CD4-positive, CD25-positive, alpha-beta regulatory T cell (primary cell): ENCODE measurements around the gene RCN2. TPM values are rescaled to one million over a fixed set of nuclear protein-coding genes. Genes with fewer than 3 reads are reported as not detected.
A peak's percentile ranks its signal among the peaks of the same experiment; 100 is the strongest.
"Not testable (repeated sequence)": the region's sequence is repeated elsewhere in the genome, so short reads cannot be mapped to it uniquely, and the experiment has no call there.

ENCODE experiments used
- ATAC-seq, 2 donors: fragments of 150-1000 bp; cut with Tn5 transposase; one replicate each; pipeline ENCODE4 v1.10.0; 2021; ENCODE audit warnings: low read depth in 2 of 2, moderate number of reproducible peaks in 2 of 2, moderate library complexity in 1 of 2
- DNase-seq, 3 donors: peaks; one replicate each; pipeline versions ENCODE4 v3.0.0 to v3.0.0-alpha.2; 2012 to 2022; ENCODE audit warnings: mixed read lengths in 1 of 3
- H3K27ac ChIP-seq: one replicate; pipeline ENCODE4 v1.7.0; 2013; ENCODE audit warnings: mild to moderate bottlenecking, low read length; ENCODE audit not compliant: insufficient read depth, poor library complexity, severe bottlenecking
- H3K27me3 ChIP-seq: one replicate; pipeline ENCODE4 v1.7.0; 2013; ENCODE audit warnings: low read length; ENCODE audit not compliant: control insufficient read depth, insufficient read depth
- H3K36me3 ChIP-seq: one replicate; pipeline ENCODE4 v1.7.0; 2013; ENCODE audit warnings: mild to moderate bottlenecking, low read length, moderate library complexity; ENCODE audit not compliant: control insufficient read depth, insufficient read depth
- H3K4me1 ChIP-seq: 2 replicates; pipeline ENCODE4 v1.7.0; 2013; ENCODE audit warnings: mild to moderate bottlenecking, low read length; ENCODE audit not compliant: insufficient read depth, control insufficient read depth, poor library complexity, severe bottlenecking
- H3K4me3 ChIP-seq: one replicate; pipeline ENCODE4 v1.7.0; 2013; ENCODE audit warnings: low read depth, mild to moderate bottlenecking, low read length, moderate library complexity
- H3K9me3 ChIP-seq, 2 experiments: 1 replicate in 1 of 2; 2 replicates in 1 of 2; pipeline ENCODE4 v1.7.0; 2013; ENCODE audit warnings: low read length in 2 of 2, mild to moderate bottlenecking in 1 of 2, moderate library complexity in 1 of 2; ENCODE audit not compliant: control insufficient read depth in 2 of 2
- H3K27ac Mint-ChIP-seq, 3 donors: one replicate each; pipeline ENCODE4 v1.8.0; 2020 to 2022; ENCODE audit warnings: mild to moderate bottlenecking in 3 of 3, mixed read lengths in 3 of 3, moderate library complexity in 2 of 3
- H3K27me3 Mint-ChIP-seq: one replicate; pipeline ENCODE4 v1.8.0; 2022; ENCODE audit warnings: mild to moderate bottlenecking, mixed read lengths
- H3K36me3 Mint-ChIP-seq: one replicate; pipeline ENCODE4 v1.8.0; 2020; ENCODE audit warnings: mixed read lengths
- H3K4me1 Mint-ChIP-seq, 4 donors: one replicate each; pipeline ENCODE4 v1.8.0; 2020 to 2022; ENCODE audit warnings: mixed read lengths in 4 of 4, mild to moderate bottlenecking in 1 of 4
- H3K4me3 Mint-ChIP-seq, 4 donors: one replicate each; pipeline ENCODE4 v1.8.0; 2020 to 2022; ENCODE audit warnings: mild to moderate bottlenecking in 4 of 4, mixed read lengths in 4 of 4, moderate library complexity in 3 of 4
- H3K9me3 Mint-ChIP-seq, 7 donors: one replicate each; pipeline ENCODE4 v1.8.0; 2020 to 2022; ENCODE audit warnings: mixed read lengths in 7 of 7, mild to moderate bottlenecking in 3 of 7, moderate library complexity in 2 of 7
- polyA plus RNA-seq, 4 donors: library from polyadenylated mRNA; unstranded; fragments of 300-500 nt; fragmentation: Illumina TruSeq; gene quantifications; one replicate each; pipeline ENCODE4 v1.2.3, GENCODE V29; 2021
- total RNA-seq: library from RNA; stranded (reverse); gene quantifications from one replicate; pipeline ENCODE4 v1.2.3, GENCODE V29; 2022

The RCN2 gene
- total and polyA plus RNA-seq, 5 donors from 2014 or later = 17.3 to 47.3 (median 39.5) TPM

DNA sequence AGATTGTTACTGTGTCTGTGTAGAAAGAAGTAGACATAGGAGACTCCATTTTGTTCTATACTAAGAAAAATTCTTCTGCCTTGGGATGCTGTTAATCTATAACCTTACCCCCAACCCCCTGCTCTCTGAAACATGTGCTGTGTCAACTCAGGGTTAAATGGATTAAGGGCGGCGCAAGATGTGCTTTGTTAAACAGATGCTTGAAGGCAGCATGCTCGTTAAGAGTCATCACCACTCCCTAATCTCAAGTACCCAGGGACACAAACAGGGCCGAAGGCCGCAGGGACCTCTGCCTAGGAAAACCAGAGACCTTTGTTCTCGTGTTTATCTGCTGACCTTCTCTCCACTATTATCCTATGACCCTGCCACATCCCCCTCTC is 31.6 kb upstream of the RCN2 start:
- H3K27me3 ChIP-seq, H3K27me3 Mint-ChIP-seq, H3K9me3 ChIP-seq, H3K36me3 ChIP-seq, H3K27ac ChIP-seq, ATAC-seq, DNase-seq, H3K4me3 Mint-ChIP-seq, H3K4me3 ChIP-seq, H3K27ac Mint-ChIP-seq, H3K9me3 Mint-ChIP-seq: not testable (repeated sequence)
- H3K4me1 ChIP-seq = peaks cover 12% of the 10 kb centered on the region
- Mint-ChIP-seq H3K4me1 (peaks cover 22 to 46% (median 25%) of the 10 kb centered on the region in 4 donors), H3K36me3 (peaks cover 18% of the 10 kb centered on the region)

DNA sequence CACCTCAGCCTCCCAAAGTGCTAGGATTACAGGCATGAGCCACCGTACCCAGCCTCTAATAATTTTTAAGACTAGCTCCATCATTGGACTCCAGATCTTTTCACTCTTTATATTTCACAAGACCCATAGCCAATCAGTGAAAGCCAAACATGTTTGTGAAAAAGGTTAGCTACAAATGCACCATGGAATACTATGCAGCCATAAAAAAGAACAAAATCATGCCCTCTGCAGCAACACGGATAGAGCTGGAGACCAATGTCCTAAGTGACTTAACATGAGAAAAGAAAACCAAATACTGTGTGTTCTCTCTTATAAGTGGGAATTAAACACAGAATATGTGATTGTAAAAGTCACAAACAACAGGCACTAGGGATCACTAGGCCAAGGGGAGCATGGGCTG is 29.6 kb upstream of the RCN2 start:
- H3K4me1 ChIP-seq = peaks cover 20% of the 10 kb centered on the region
- H3K27ac ChIP-seq = no peak overlapping the region
- no peak overlapping the region for H3K4me3 Mint-ChIP-seq
- no peak overlapping the region for H3K4me3 ChIP-seq
- DNase-seq (no peak), ATAC-seq (no peak)
- H3K9me3 Mint-ChIP-seq = peaks cover 0 to 2% (median 0%) of the 10 kb centered on the region in 7 donors
- peaks cover 12% of the 10 kb centered on the region for H3K36me3 Mint-ChIP-seq
- H3K36me3 ChIP-seq = no peaks in the 10 kb centered on the region
- H3K27me3 Mint-ChIP-seq = peaks cover 5% of the 10 kb centered on the region
- no peaks in the 10 kb centered on the region for H3K9me3 ChIP-seq
- H3K27me3 ChIP-seq = no peaks in the 10 kb centered on the region
- peak overlapping the region in 1 of 3 donors; percentile 29 for H3K27ac Mint-ChIP-seq
- peaks cover 21 to 48% (median 27%) of the 10 kb centered on the region in 4 donors for H3K4me1 Mint-ChIP-seq

DNA sequence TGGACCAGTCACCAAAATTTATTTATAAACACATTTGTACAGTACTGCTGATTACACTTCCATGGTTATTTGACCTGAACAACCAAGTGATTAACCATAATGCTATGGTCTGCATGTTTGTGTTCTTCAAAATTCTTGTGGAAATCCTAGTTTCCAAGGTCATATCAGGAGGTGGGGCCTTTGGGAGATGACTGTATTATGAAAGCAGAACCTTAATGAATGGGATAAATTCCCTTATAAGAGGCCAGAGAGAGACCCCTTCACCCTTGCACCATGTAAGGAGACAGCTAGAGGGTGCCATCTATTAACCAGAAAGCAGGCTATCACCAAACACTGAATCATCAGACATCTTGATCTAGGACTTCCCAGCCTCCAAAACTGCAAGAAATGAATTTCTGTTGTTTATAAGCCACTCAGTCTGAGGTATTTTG is 28.3 kb upstream of the RCN2 start:
- H3K27me3 ChIP-seq = no peaks in the 10 kb centered on the region
- Mint-ChIP-seq H3K9me3 (peaks cover 0 to 2% (median 0%) of the 10 kb centered on the region in 7 donors), H3K4me3 (peak overlapping the region; percentile 93 to 98 (median 94)), H3K4me1 (peaks cover 20 to 44% (median 27%) of the 10 kb centered on the region in 4 donors), H3K27ac (peak overlapping the region; percentile 14 to 96 (median 95)), H3K27me3 (peaks cover 5% of the 10 kb centered on the region), H3K36me3 (peaks cover 12% of the 10 kb centered on the region)
- H3K36me3 ChIP-seq = no peaks in the 10 kb centered on the region
- ATAC-seq (peak; percentile 28 to 38), DNase-seq (peak in 2 of 3 donors; percentile 18 to 53)
- peaks cover 20% of the 10 kb centered on the region for H3K4me1 ChIP-seq
- H3K27ac ChIP-seq = peak overlapping the region; percentile 76
- peak overlapping the region; percentile 13 for H3K4me3 ChIP-seq
- no peaks in the 10 kb centered on the region for H3K9me3 ChIP-seq

DNA sequence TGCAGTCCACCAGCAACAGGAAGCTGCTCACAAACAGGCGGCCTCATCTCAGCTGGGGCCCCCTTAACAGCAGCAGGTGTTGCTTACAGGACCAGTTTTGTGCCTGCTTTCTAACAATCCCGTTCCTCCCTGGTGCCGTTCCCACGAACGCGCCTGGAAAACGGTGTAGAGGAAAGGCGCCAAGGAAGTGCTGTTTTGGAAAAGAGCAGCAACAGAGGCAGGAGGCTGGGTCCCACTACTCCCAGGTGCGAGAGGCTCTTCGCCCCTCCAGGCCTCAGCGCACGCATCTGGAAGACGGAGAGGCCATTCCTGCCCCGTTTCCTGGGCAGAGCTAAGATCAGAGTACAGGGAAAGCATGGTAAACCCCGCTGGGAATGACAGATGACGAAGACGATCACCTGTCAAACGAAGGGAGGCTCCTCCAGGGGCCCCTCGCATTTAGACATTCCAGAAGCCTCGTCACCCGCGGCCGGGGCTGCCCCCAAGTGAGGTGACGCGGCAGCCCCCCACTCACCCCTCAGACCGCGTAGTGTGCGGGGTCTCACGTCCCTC is 27.0 kb upstream of the RCN2 start:
- Mint-ChIP-seq H3K27ac (peak overlapping the region; percentile 94 to 96 (median 95)), H3K27me3 (peaks cover 5% of the 10 kb centered on the region), H3K36me3 (peaks cover 7% of the 10 kb centered on the region), H3K4me1 (peaks cover 17 to 41% (median 25%) of the 10 kb centered on the region in 4 donors), H3K4me3 (peak overlapping the region; percentile 93 to 98 (median 94)), H3K9me3 (peaks cover 0 to 2% (median 0%) of the 10 kb centered on the region in 7 donors)
- ATAC-seq = no peak
- Histone ChIP-seq H3K27ac (peak overlapping the region; percentile 76), H3K27me3 (no peaks in the 10 kb centered on the region), H3K9me3 (no peaks in the 10 kb centered on the region), H3K4me3 (peak overlapping the region; percentile 69), H3K4me1 (peaks cover 20% of the 10 kb centered on the region), H3K36me3 (no peaks in the 10 kb centered on the region)
- peak; percentile 2 to 41 (median 15) for DNase-seq

DNA sequence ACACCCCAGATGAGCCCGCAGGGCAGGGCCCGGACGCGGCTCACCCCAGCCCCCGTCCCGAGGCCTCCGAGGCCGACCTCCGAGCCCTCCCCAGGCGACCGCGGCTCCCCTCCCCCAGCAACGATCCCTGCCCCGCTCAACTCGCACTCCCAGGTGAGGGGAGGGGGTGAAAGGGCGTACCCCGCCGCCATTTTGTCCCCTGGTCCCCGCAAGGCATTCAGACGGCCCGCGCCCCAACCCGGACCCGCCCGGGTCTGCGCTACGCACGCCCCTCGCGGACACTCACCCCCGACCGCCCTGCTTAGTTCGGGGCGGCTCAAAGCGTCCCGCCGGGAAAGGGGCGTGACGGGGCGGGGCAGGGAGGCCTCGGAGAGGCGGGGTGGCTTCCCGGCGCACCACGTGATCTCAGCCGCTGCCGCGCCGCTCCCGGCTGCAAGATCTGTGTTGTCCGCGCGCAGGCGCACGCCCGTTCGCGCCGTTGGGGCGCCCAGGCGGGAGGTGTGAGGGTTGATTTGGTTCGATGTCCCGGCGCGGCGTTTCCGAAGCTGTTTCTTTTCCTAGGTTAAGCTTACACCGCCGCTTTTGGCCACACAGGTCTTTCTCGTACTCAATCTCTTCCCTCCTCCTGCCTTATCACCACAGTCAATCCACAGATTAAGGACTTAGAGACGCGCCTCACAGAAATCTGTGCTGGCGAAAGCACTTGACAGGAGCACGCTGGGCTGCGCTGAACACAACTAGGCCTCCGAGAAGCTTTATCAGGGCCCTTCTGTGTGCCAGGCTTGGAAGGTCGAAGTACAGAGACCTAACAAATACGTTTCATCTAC is 26.3 kb upstream of the RCN2 start, which contains the start of gene SCAPER:
Gene SCAPER (minus strand): TSS at position 328 of the 827 bp plus-strand sequence. CDS start 21,523 bp downstream, outside the sequence.
- Mint-ChIP-seq H3K27me3 (peaks cover 5% of the 10 kb centered on the region), H3K36me3 (peaks cover 5% of the 10 kb centered on the region), H3K9me3 (no peaks in the 10 kb centered on the region), H3K4me1 (peaks cover 17 to 41% (median 25%) of the 10 kb centered on the region in 4 donors), H3K4me3 (peak within 1 kb of the TSS; percentile 93 to 98 (median 94)), H3K27ac (peak within 1 kb of the TSS; percentile 94 to 96 (median 95))
- Histone ChIP-seq H3K9me3 (no peaks in the 10 kb centered on the region), H3K36me3 (no peaks in the 10 kb centered on the region), H3K27ac (peak within 1 kb of the TSS; percentile 76), H3K4me3 (peak within 1 kb of the TSS; percentile 85), H3K27me3 (no peaks in the 10 kb centered on the region), H3K4me1 (peaks cover 20% of the 10 kb centered on the region)
- peak; percentile 87 to 94 (median 89) for DNase-seq
- peak; percentile 89 to 91 for ATAC-seq

DNA sequence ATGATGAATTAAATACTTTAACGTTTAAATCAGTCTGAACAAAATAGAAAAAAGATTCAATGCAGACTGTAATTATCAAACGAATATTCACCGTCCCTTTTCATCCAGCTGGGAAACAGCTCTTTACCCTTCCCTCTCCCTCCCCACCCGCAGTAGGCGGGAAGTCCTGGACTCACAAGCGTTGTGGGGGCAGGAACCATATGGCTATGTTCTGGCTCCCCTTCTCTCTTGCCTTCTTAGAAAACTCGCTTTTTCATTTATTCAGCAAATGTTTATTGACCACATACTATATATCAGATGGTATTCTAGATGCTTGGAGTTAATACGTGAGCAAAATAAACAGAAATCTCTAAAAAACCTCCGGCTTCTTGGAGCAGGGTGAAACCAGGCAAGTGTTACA is 25.7 kb upstream of the RCN2 start:
- peaks cover 5% of the 10 kb centered on the region for H3K36me3 Mint-ChIP-seq
- no peaks in the 10 kb centered on the region for H3K9me3 ChIP-seq
- H3K4me3 ChIP-seq = peak overlapping the region; percentile 85
- H3K27ac Mint-ChIP-seq = peak overlapping the region; percentile 52 to 96 (median 95)
- ATAC-seq (no peak), DNase-seq (no peak)
- peaks cover 5% of the 10 kb centered on the region for H3K27me3 Mint-ChIP-seq
- H3K36me3 ChIP-seq = no peaks in the 10 kb centered on the region
- H3K27ac ChIP-seq = peak overlapping the region; percentile 76
- no peaks in the 10 kb centered on the region for H3K9me3 Mint-ChIP-seq
- H3K27me3 ChIP-seq = no peaks in the 10 kb centered on the region
- peak overlapping the region; percentile 93 to 98 (median 94) for H3K4me3 Mint-ChIP-seq
- H3K4me1 ChIP-seq = peaks cover 20% of the 10 kb centered on the region
- H3K4me1 Mint-ChIP-seq = peaks cover 14 to 37% (median 25%) of the 10 kb centered on the region in 4 donors

DNA sequence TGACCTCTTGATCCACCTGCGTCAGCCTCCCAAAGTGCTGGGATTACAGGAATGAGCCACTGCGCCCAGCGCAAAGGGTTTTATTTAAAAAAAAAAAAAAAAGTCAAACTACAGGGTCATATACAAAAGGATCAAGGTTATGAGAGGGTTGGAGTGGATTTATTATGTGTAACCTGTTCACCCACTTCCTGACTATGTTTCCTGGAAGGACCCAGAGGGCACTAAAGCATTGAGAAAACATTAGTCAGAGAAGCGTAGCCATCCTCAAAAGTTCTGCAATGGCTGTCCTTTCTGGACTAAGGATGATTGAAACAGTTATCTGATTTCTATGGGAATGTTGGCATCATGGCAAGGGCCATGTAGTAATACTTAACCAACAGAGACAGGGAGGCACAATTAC is 19.1 kb upstream of the RCN2 start:
- no peaks in the 10 kb centered on the region for H3K36me3 Mint-ChIP-seq
- H3K4me1 ChIP-seq = no peaks in the 10 kb centered on the region
- peak in 1 of 3 donors; percentile 40 for DNase-seq

More for the DNA sequence above, 19.1 kb upstream of the RCN2 start:
- no peaks in the 10 kb centered on the region for H3K9me3 ChIP-seq
- H3K4me3 ChIP-seq = no peak overlapping the region
- no peak for ATAC-seq
- H3K27ac ChIP-seq = no peak overlapping the region
- H3K27me3 Mint-ChIP-seq = peaks cover 26% of the 10 kb centered on the region
- H3K9me3 Mint-ChIP-seq = no peaks in the 10 kb centered on the region
- H3K27me3 ChIP-seq = peaks cover 3% of the 10 kb centered on the region
- peaks cover 0 to 5% (median 1%) of the 10 kb centered on the region in 4 donors for H3K4me1 Mint-ChIP-seq
- no peak overlapping the region for H3K27ac Mint-ChIP-seq
- H3K36me3 ChIP-seq = no peaks in the 10 kb centered on the region
- no peak overlapping the region for H3K4me3 Mint-ChIP-seq
